Measurements from ENCODE around the gene TAF4B.

GRCh38 chr18:26418225-26418624 lies 192.0 kb downstream of the TAF4B start:
- TF ChIP-seq CTCF (conservative IDR thresholded peaks at IDR 0.05; ENCODE audit: low read depth, low read length) = no peak
- no peak for TF ChIP-seq EZH2 (IDR thresholded peaks at IDR 0.05; ENCODE audit: borderline replicate concordance, low read depth, low read length, poor library complexity, severe bottlenecking)

All from A673 (cell line).